Bronchial epithelial cell (primary cell): ENCODE results near the gene STARD13. TPM values are rescaled to one million over a fixed set of nuclear protein-coding genes. Genes with fewer than 3 reads are reported as not detected.

Experiments
- DNase-seq: peaks from one replicate; pipeline ENCODE4 v3.0.0-alpha.2; 2010; ENCODE audit warnings: low read depth
- FAIRE-seq: peaks from 2 replicates; lab custom pipeline; 2011; peaks lifted over from hg19 to GRCh38; lab: Jason Lieb, UNC
- H3K27me3 ChIP-seq: 2 replicates; pipeline ENCODE4 v1.5.1; 2011; ENCODE audit warnings: low read length; ENCODE audit not compliant: control insufficient read depth, insufficient read depth
- H3K36me3 ChIP-seq: 2 replicates; pipeline ENCODE4 v1.5.1; 2011; ENCODE audit warnings: low read length; ENCODE audit not compliant: control insufficient read depth, insufficient read depth
- H3K4me3 ChIP-seq: 2 replicates; pipeline ENCODE4 v1.5.1; 2011; ENCODE audit warnings: mild to moderate bottlenecking, low read depth, low read length, control low read depth
- total RNA-seq: library from RNA; depleted of rRNA; stranded (reverse); fragments of >200 nt; gene quantifications from 2 replicates; pipeline ENCODE4 v1.2.1, GENCODE V29; 2014
- TF ChIP-seq, protein P1 (sequence below): IDR thresholded peaks from 2 replicates; pipeline ENCODE4 v1.5.1; 2011; ENCODE audit warnings: mild to moderate bottlenecking, moderate library complexity, low read length, control low read depth, inconsistent platforms; ENCODE audit not compliant: insufficient read depth, severe bottlenecking

STARD13 gene
- total RNA-seq, 1 donor from 2014 or later: 2.1 TPM

DNA sequence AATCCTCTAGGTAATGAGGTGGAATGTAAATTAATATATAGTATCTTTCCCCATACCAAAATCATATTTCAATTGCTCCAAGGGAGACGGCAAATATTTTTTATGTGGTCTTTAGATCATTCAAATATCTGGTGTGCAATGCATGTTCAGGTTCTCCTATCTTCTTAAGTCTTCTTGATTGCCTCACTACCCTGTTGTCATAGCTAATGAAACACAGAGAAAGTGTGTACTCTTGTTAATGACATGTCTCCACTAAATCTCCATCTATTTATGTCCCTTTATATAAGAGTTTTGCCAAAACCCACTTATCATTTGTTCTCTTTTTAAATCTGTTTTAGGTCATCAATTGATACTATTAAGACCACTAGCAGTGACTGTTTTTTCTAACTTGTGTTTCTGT, 6.6 kb downstream of the STARD13 start:
- DNase-seq: no peak

DNA sequence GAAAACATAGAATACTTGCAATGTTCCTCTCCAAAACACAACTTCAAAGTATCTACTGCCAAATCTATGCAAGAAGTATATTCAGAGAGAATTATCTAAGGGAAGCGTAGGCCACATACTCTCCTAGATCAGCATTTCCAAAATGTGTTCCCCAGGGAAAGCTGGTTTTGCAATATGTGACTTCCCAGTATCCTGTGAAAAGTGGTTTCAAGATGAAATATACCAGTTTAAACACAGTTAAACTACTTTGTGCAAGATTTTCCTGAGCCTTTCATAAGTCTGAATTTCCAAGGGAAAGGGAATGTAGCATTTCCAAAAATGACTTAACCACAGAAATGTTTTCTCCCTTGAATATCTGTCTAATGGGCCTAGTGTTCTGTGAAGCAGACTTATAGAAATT, 7.6 kb downstream of the STARD13 start:
- H3K36me3 ChIP-seq: no peaks in the 10 kb centered on the region
- DNase-seq (no peak), FAIRE-seq (no peak)
- H3K27me3 ChIP-seq: no peaks in the 10 kb centered on the region
- no peak overlapping the region for H3K4me3 ChIP-seq
- TF ChIP-seq, protein P1, sequence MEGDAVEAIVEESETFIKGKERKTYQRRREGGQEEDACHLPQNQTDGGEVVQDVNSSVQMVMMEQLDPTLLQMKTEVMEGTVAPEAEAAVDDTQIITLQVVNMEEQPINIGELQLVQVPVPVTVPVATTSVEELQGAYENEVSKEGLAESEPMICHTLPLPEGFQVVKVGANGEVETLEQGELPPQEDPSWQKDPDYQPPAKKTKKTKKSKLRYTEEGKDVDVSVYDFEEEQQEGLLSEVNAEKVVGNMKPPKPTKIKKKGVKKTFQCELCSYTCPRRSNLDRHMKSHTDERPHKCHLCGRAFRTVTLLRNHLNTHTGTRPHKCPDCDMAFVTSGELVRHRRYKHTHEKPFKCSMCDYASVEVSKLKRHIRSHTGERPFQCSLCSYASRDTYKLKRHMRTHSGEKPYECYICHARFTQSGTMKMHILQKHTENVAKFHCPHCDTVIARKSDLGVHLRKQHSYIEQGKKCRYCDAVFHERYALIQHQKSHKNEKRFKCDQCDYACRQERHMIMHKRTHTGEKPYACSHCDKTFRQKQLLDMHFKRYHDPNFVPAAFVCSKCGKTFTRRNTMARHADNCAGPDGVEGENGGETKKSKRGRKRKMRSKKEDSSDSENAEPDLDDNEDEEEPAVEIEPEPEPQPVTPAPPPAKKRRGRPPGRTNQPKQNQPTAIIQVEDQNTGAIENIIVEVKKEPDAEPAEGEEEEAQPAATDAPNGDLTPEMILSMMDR: no peak

More for the DNA sequence above, 6.6 kb downstream of the STARD13 start:
- FAIRE-seq: no peak
- Histone ChIP-seq H3K27me3 (no peaks in the 10 kb centered on the region), H3K36me3 (no peaks in the 10 kb centered on the region), H3K4me3 (no peak overlapping the region)
- TF ChIP-seq, protein P1: no peak

DNA sequence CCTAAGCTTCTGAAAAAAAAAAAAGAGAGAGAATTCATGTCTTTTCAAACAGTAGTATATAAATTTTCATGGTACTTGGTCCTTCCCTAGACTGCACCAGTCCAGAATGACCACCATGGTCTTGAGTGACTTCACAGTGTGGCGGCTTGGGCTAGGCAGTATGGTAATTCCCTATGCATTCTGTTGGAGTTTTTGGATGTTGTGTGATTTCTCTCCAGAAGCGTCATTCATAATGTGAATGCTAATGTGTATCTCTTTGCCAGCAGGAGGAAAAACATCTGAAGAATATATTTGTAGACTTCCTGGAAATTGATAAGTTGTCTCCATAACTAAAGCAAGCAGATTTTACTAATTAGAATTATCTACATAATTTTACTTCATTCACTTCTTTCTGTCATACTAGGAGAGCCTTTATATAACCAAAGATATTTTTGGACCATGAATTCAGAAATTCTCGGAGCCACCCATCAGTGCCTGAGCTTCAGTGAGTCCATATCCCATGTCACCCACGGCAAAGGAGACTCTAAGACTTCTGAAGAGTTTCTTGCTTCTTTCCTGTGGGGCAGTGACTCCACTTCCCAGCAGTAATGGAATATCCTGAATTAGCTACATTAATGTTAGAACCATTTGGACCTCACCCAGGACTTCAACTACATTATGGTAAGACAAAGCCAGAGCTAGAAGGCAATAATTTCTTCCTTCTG, 8.4 kb downstream of the STARD13 start:
- no peaks in the 10 kb centered on the region for H3K36me3 ChIP-seq
- DNase-seq (no peak), FAIRE-seq (no peak)
- no peaks in the 10 kb centered on the region for H3K27me3 ChIP-seq
- H3K4me3 ChIP-seq: no peak overlapping the region
- TF ChIP-seq, protein P1: no peak

- DNase-seq (no peak), FAIRE-seq (no peak)
- no peaks in the 10 kb centered on the region for H3K36me3 ChIP-seq
- H3K4me3 ChIP-seq: no peak overlapping the region
- TF ChIP-seq, protein P1: no peak
- H3K27me3 ChIP-seq: no peaks in the 10 kb centered on the region
Measured at GRCh38 chr13:33276570-33276969, 9.0 kb downstream of the STARD13 start.

DNA sequence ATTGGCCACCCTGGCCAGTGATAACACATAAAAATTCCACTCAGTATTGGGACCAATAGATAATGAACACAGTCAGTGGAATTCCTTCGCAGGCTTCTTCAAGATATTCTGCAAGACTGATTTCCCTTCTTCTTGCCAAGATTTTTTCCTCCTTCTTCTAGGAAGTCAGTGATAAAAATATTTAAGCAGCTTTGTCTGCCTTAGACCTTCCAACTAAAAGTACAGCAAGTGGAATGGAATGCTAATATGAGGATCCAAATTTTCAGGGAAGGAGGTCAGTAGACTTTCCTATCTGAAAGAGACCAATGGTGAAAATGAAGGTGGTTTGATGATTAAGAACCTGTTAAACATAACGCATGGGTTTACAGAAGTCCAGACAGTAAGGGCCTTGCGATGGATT, 9.6 kb downstream of the STARD13 start:
- TF ChIP-seq, protein P1: no peak
- Histone ChIP-seq H3K36me3 (no peaks in the 10 kb centered on the region), H3K27me3 (no peaks in the 10 kb centered on the region), H3K4me3 (no peak overlapping the region)
- FAIRE-seq (no peak), DNase-seq (no peak)

DNA sequence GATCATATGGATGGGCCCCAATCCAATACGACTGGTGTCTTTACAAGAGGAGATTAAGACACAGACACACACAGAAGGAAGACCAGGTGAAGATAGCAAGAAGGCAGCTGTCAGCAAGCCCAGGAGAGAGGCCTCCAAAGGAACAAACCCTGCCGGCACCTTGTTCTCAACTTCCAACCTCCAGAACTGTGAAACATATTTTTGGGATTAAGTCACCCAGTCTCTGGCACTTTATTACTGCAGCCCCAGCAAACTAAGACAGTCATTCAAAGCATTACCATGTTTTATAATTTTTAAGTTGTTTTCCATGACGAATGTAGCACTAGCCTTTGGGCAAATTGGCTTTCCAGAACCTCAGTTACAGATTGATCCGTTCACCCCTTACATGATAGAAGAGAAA, 11.3 kb downstream of the STARD13 start:
- no peak overlapping the region for H3K4me3 ChIP-seq
- DNase-seq: no peak
- TF ChIP-seq, protein P1: no peak
- H3K36me3 ChIP-seq: no peaks in the 10 kb centered on the region
- H3K27me3 ChIP-seq: no peaks in the 10 kb centered on the region
- no peak for FAIRE-seq
